ENCODE measurements around the gene PRDM16. TPM values are rescaled to one million over a fixed set of nuclear protein-coding genes. Genes with fewer than 3 reads are reported as not detected.

The PRDM16 gene
- total and polyA plus RNA-seq, 2 of the 8 experiments (the other 6 are each of a cell fraction or from before 2014, with no cell fraction given), result 0.39 to 0.43 TPM

DNA sequence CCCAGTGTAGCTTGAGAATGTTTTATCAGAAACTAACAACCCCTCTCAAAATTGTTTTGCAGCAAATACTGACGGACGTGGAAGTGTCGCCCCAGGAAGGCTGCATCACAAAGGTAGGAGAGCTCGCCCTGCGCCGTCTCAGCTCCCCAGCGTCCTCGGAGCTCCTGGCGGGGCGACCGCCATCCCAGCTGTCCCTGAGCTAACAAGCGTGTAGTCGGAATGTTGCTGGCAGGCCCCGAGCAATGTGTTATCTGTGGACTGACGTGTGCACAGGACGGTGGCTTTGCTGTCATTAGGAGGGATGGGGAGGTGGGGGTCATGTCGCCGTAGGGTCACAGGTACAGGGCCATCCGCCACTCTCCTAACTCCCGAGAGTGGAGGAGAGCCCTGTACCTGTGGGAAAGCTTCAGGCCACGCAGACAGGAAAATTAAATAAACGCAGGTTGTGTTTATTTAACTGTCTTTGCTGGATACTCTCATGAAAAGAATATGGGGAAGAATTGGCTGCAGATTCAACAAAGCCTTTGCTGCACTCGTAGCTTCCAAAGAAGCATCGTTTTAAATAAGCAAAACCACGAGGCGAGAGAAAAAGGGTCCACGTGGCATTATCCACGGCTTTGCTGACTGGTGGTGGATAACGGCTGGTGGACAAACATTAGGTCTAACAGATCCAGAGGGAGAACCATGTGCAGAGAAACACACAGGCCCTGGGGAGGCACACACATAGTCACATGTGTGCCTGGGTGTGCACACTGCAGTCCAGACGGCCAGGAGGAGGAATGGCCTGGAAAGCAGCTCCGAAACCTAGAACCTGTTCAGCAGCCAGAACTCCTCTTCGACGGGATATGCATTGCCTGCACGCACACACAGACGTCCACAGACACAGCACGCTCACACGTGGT lies 175.3 kb downstream of the PRDM16 start:
- Histone ChIP-seq H2BK5ac (ENCODE audit: low read depth, low read length) (no peak overlapping the region), H3K79me2 (ENCODE audit: control insufficient read depth in 1 of 2, insufficient read depth in 2 of 2, low read length in 2 of 2) (no peaks in the 10 kb centered on the region), H3K27me3 (replicated peaks in 1 of 4; ENCODE audit: control insufficient read depth in 3 of 4, extremely low read depth in 1 of 4, insufficient read depth in 3 of 4, low read length in 3 of 4) (peaks cover 0 to 14% (median 8%) of the 10 kb centered on the region in 4 experiments; a peak in 3 of 7 replicates), H3K27ac (ENCODE audit: low read depth, low read length) (no peak overlapping the region), H2BK12ac (ENCODE audit: low read depth, low read length) (no peak overlapping the region), H3K36me3 (ENCODE audit: control insufficient read depth in 2 of 4, insufficient read depth in 4 of 4, low read length in 3 of 4) (no peaks in the 10 kb centered on the region), H2AFZ (ENCODE audit: low read length) (no peak overlapping the region), H4K91ac (replicated peaks; ENCODE audit: insufficient read length, low read length) (no peak overlapping the region), H4K8ac (ENCODE audit: extremely low read depth, insufficient read depth, low read length) (no peak overlapping the region), H3K9ac (replicated peaks in 1 of 4; ENCODE audit: extremely low read depth in 1 of 4, low read depth in 3 of 4, low read length in 3 of 4) (no peak overlapping the region), H3K23ac (ENCODE audit: insufficient read length) (no peak overlapping the region), H2AK5ac (ENCODE audit: low read depth, low read length) (no peak overlapping the region), H2BK120ac (replicated peaks; ENCODE audit: low read depth, low read length) (no peak overlapping the region), H3K79me1 (ENCODE audit: low read depth, low read length) (no peaks in the 10 kb centered on the region), H3K23me2 (ENCODE audit: low read depth, low read length) (no peaks in the 10 kb centered on the region), H3K14ac (ENCODE audit: insufficient read length) (no peak overlapping the region), H2BK15ac (ENCODE audit: low read length) (no peak overlapping the region), H3K4me3 (ENCODE audit: extremely low read depth in 1 of 4, insufficient read depth in 2 of 4, low read depth in 3 of 4, low read length in 4 of 4) (no peak overlapping the region), H4K20me1 (replicated peaks in 1 of 2; ENCODE audit: control insufficient read depth in 1 of 2, insufficient read depth in 2 of 2, low read length in 2 of 2) (peaks cover 0 to 2% of the 10 kb centered on the region in 2 experiments), H3K9me3 (ENCODE audit: insufficient read depth in 2 of 2, low read depth in 1 of 2, low read length in 1 of 2) (no peaks in the 10 kb centered on the region), H3K4ac (replicated peaks; ENCODE audit: insufficient read length, low read depth, low read length) (no peak overlapping the region), H3K18ac (ENCODE audit: extremely low read depth, low read length) (no peak overlapping the region), H3K56ac (replicated peaks; ENCODE audit: insufficient read length, low read depth, low read length) (no peak overlapping the region), H3K4me2 (ENCODE audit: insufficient read depth in 1 of 2, low read depth in 2 of 2, low read length in 2 of 2) (no peak overlapping the region), H2BK20ac (ENCODE audit: low read length) (no peak overlapping the region), H3K4me1 (replicated peaks in 1 of 4; ENCODE audit: control insufficient read depth in 3 of 4, insufficient read depth in 4 of 4, low read length in 3 of 4) (peaks cover 0 to 5% (median 0%) of the 10 kb centered on the region in 4 experiments; a peak in 2 of 7 replicates), H4K5ac (ENCODE audit: insufficient read length, low read depth, low read length) (no peak overlapping the region)
- POLR2A ChIA-PET (ENCODE audit: partially characterized antibody), result no interaction called here
- DNase-seq (ENCODE audit: low read depth in 1 of 2, low spot score in 2 of 2), result no peak
- TF ChIP-seq JUND (IDR thresholded peaks at IDR 0.05; ENCODE audit: low read length), result no peak
- no peak for TF ChIP-seq EZH2 (IDR thresholded peaks at IDR 0.05; ENCODE audit: low read depth, low read length, severe bottlenecking)
- TF ChIP-seq FOSL1 (IDR thresholded peaks at IDR 0.05; ENCODE audit: insufficient read depth, low read depth, low read length), result no peak
- FAIRE-seq, result no peak
- WGBS, 2 experiments (ENCODE audit: extremely low coverage in 1 of 2, insufficient coverage in 1 of 2, insufficient read length in 1 of 2, insufficient replicate concordance in 2 of 2, low coverage in 1 of 2, low lambda C conversion rate in 2 of 2, missing lambda C conversion rate in 1 of 2), result 96% methylated on average over 37 of the region's 37 CpGs; no CpG with 5 or more reads in 1 of the 2 experiments
- CTCF ChIA-PET (ENCODE audit: partially characterized antibody), result interaction anchor here (0.6 to 1.8 kb wide), 7 partner anchors 12 to 162 kb away, joined by 3 to 6 read pairs (median 3); no protein-coding TSS in a partner anchor

Data from H1 (cell line).